ENCODE results near the gene C17orf75. TPM values are rescaled to one million over a fixed set of nuclear protein-coding genes. Genes with fewer than 3 reads are reported as not detected.

Gene C17orf75
- total RNA-seq, 2 donors from 2014 or later, result 15.3 to 16.3 TPM

DNA sequence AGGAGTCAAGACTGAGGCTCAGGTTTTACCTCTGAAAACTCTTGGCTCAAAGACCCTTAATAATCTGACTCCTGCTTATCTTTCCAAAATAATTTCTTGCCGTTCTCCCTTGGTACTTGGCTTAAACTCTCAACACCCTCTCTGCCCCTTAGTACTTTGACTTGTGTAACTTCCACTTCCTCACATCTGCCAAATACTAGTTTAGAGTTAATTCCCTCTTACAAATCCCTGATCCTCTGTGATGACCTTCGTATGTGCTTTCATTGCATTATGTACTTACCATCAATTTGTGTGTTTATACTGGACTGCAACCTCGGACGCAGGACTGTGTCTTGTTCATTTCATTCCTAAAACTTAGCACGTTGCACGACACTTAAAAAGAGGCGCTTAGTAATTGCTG lies 43.1 kb upstream of the C17orf75 start:
- TF ChIP-seq POLR2AphosphoS5 (IDR thresholded peaks at IDR 0.05) (no peak), POLR2A (IDR thresholded peaks at IDR 0.05) (no peak)
- TF ChIP-seq, protein P1, sequence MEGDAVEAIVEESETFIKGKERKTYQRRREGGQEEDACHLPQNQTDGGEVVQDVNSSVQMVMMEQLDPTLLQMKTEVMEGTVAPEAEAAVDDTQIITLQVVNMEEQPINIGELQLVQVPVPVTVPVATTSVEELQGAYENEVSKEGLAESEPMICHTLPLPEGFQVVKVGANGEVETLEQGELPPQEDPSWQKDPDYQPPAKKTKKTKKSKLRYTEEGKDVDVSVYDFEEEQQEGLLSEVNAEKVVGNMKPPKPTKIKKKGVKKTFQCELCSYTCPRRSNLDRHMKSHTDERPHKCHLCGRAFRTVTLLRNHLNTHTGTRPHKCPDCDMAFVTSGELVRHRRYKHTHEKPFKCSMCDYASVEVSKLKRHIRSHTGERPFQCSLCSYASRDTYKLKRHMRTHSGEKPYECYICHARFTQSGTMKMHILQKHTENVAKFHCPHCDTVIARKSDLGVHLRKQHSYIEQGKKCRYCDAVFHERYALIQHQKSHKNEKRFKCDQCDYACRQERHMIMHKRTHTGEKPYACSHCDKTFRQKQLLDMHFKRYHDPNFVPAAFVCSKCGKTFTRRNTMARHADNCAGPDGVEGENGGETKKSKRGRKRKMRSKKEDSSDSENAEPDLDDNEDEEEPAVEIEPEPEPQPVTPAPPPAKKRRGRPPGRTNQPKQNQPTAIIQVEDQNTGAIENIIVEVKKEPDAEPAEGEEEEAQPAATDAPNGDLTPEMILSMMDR (IDR thresholded peaks at IDR 0.05), result no peak
- Histone ChIP-seq H3K9me3 (no peaks in the 10 kb centered on the region), H3K36me3 (peaks cover 0 to 4% of the 10 kb centered on the region in 2 donors), H3K4me1 (replicated peaks) (no peaks in the 10 kb centered on the region), H3K27me3 (replicated peaks; ENCODE audit: insufficient read depth) (no peaks in the 10 kb centered on the region), H3K4me3 (no peak overlapping the region), H3K27ac (no peak overlapping the region)
- WGBS, result 65% methylated on average over 7 of the region's 7 CpGs
- DNase-seq (ENCODE audit: low spot score), result no peak
- intact Hi-C loops (cut with DNase I), result no loop called here

DNA sequence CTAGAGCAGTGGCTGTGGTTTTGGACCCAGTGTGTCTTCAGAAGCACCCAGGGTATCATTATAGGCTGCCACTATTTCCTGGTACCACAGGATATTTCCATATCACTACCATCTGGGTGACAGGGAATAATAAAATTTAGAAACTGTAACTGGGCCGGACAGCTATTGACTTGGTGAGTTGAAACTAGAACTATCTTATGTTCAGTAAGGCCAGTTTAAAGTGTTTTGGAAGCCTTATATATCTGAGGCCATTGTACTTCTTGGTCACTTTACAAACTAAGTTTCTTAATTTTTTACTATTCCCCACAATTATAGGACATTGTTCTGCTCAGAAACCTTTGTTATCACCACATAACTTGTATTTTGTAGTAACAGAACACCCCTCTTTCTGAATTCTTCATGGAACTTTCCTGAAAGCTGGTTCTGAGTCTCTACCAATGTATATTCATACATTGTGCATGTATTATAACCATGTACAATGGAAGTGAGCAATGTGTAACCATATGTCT lies 42.0 kb upstream of the C17orf75 start:
- WGBS, result 80% methylated on average over 1 of the region's 1 CpG
- peaks cover 0 to 4% of the 10 kb centered on the region in 2 donors for H3K36me3 ChIP-seq

DNA sequence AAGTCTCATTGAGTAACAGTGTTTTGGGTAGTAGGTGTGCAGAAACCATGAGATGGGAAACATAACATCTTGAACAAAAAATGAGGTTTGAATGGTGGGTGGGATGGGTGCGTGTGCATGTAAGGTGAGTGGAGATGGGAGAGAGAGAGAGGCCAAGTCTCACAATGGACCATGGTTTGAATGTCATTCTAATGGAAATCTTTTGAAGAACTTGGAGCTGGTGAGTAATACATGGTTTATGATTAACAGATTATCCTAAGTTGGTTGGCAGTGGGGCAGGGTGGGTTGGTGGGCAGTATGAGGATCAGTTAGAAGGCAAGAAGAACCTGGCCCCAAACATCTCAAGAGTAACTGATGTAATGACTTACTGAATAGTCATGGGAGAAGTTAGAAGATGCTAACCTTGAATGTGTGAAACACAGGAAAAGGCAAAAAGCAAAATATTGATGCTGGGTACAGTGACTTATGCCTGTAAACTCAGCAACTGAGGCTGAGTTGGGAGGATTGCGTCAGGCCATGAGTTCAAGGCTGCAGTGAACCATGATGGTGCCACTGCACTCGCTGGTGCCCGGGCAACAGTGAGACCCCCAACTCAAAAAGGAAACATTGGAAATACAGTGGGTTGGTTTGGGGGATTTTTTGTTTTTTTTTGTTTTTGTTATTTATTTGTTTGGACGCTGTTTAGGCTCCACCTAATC lies 40.7 kb upstream of the C17orf75 start:
- H3K27me3 ChIP-seq (replicated peaks; ENCODE audit: insufficient read depth), result no peaks in the 10 kb centered on the region
- no peaks in the 10 kb centered on the region for H3K4me1 ChIP-seq (replicated peaks)
- intact Hi-C loops (cut with DNase I), result no loop called here
- H3K4me3 ChIP-seq, result no peak overlapping the region
- H3K9me3 ChIP-seq, result no peaks in the 10 kb centered on the region
- TF ChIP-seq, protein P1 (IDR thresholded peaks at IDR 0.05), result no peak
- no peak for TF ChIP-seq POLR2AphosphoS5 (IDR thresholded peaks at IDR 0.05)
- no peak for TF ChIP-seq POLR2A (IDR thresholded peaks at IDR 0.05)
- 98% methylated on average over 5 of the region's 5 CpGs for WGBS
- no peak for DNase-seq (ENCODE audit: low spot score)
- peaks cover 0 to 4% of the 10 kb centered on the region in 2 donors for H3K36me3 ChIP-seq
- H3K27ac ChIP-seq, result no peak overlapping the region

More for the DNA sequence above, 42.0 kb upstream of the C17orf75 start:
- no peak overlapping the region for H3K27ac ChIP-seq
- H3K4me1 ChIP-seq (replicated peaks), result no peaks in the 10 kb centered on the region
- no peak for DNase-seq (ENCODE audit: low spot score)
- no peak overlapping the region for H3K4me3 ChIP-seq
- intact Hi-C loops (cut with DNase I), result no loop called here
- no peaks in the 10 kb centered on the region for H3K9me3 ChIP-seq
- TF ChIP-seq POLR2AphosphoS5 (IDR thresholded peaks at IDR 0.05), result no peak
- TF ChIP-seq, protein P1 (IDR thresholded peaks at IDR 0.05), result no peak
- TF ChIP-seq POLR2A (IDR thresholded peaks at IDR 0.05), result no peak
- H3K27me3 ChIP-seq (replicated peaks; ENCODE audit: insufficient read depth), result no peaks in the 10 kb centered on the region

DNA sequence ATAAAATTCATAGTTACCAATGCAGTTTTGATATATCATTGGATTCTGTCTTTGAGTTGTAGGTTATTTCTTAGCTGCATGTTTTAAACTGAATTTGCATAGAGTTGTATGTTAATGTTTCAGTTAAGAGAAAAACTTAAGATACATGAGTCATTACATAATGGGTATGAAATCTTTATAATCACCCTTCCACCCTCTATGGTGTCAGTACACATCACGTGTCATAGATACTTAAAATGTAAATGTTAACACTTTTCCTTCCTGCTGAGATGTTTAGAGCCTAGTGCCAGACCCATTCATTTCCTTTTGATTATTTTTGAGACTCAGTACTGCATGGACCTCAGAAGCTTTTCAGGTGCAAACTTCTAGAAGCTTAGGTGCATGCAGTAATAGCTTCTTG lies 28.5 kb upstream of the C17orf75 start:
- Histone ChIP-seq H3K4me3 (no peak overlapping the region), H3K27me3 (replicated peaks; ENCODE audit: insufficient read depth) (no peaks in the 10 kb centered on the region), H3K4me1 (replicated peaks) (no peaks in the 10 kb centered on the region), H3K9me3 (no peaks in the 10 kb centered on the region), H3K27ac (no peak overlapping the region), H3K36me3 (peaks cover 5 to 16% of the 10 kb centered on the region in 2 donors)
- intact Hi-C loops (cut with DNase I), result no loop called here
- TF ChIP-seq POLR2A (IDR thresholded peaks at IDR 0.05), result no peak
- TF ChIP-seq POLR2AphosphoS5 (IDR thresholded peaks at IDR 0.05), result no peak
- TF ChIP-seq, protein P1 (IDR thresholded peaks at IDR 0.05), result no peak
- 84% methylated on average over 1 of the region's 1 CpG for WGBS
- DNase-seq (ENCODE audit: low spot score), result no peak

DNA sequence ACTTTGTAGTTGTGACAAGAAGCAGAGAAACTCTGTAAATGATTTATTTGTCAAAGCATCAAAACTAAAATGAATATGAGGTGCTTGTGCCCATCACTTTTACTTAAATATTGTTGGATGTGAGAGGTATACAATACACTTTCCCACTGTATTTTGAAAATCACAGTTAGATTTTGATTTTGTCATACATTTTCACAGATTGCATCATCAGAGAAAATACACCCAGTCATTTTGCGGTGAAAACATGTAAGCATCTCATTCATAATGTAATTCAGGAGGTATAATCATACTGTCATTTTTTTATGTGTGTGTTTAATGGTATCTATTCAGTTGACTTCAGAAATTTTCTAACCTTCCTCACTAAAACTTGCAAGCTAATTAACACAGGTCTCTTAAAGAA lies 19.3 kb upstream of the C17orf75 start:
- Histone ChIP-seq H3K27ac (no peak overlapping the region), H3K4me1 (replicated peaks) (no peaks in the 10 kb centered on the region), H3K36me3 (peaks cover 0 to 27% of the 10 kb centered on the region in 2 donors), H3K9me3 (no peaks in the 10 kb centered on the region), H3K27me3 (replicated peaks; ENCODE audit: insufficient read depth) (no peaks in the 10 kb centered on the region), H3K4me3 (no peak overlapping the region)
- TF ChIP-seq POLR2A (IDR thresholded peaks at IDR 0.05), result no peak
- TF ChIP-seq, protein P1 (IDR thresholded peaks at IDR 0.05), result no peak
- no peak for TF ChIP-seq POLR2AphosphoS5 (IDR thresholded peaks at IDR 0.05)
- DNase-seq (ENCODE audit: low spot score), result no peak
- 98% methylated on average over 1 of the region's 1 CpG for WGBS
- intact Hi-C loops (cut with DNase I), result no loop called here

Data from prostate gland (tissue), 2 donors.